Endothelial cell of umbilical vein (primary cell): Measurements from ENCODE around the gene USP28. TPM values are rescaled to one million over a fixed set of nuclear protein-coding genes. Genes with fewer than 3 reads are reported as not detected.

ENCODE experiments used
- BruUV-seq: library from RNA; stranded (reverse); fragments of 400-500 nt; replicated peaks from 2 replicates; lab custom pipeline; 2021; lab: Mats Ljungman, UMichigan
- CTCF ChIA-PET: fragments of 300-600, 350-600 bp; sonication (Branson Sonifier 250); formaldehyde crosslinking; loops from one replicate; lab custom pipeline; 2021; ENCODE audit warnings: antibody characterized with exemption, inconsistent platforms; lab: Charles Lee
- POLR2A ChIA-PET: fragments of 300-600, 350-600 bp; sonication (Branson Sonifier 250); formaldehyde crosslinking; loops from one replicate; lab custom pipeline; 2021; ENCODE audit warnings: antibody characterized with exemption, inconsistent platforms; lab: Charles Lee
- DNase-seq: peaks from one replicate; pipeline ENCODE4 v3.0.0-alpha.2; 2011; ENCODE audit warnings: low read depth, low spot score
- FAIRE-seq: peaks from 2 replicates; lab custom pipeline; 2011; peaks lifted over from hg19 to GRCh38; lab: Jason Lieb, UNC
- H2AFZ ChIP-seq: 2 replicates; pipeline ENCODE4 v1.6.0; 2012; ENCODE audit warnings: low read depth, low read length, control low read depth, inconsistent platforms
- H3K27ac ChIP-seq: 2 replicates; pipeline ENCODE4 v1.5.1; 2011; ENCODE audit warnings: low read depth, mild to moderate bottlenecking, control low read depth, low read length, moderate library complexity; ENCODE audit not compliant: insufficient read depth
- H3K27me3 ChIP-seq, 2 experiments: 2 replicates each; pipeline versions ENCODE4 v1.6.0 to v1.6.1; 2011; ENCODE audit warnings: low read length in 2 of 2, mixed read lengths in 1 of 2; ENCODE audit not compliant: control insufficient read depth in 2 of 2, insufficient read depth in 2 of 2
- H3K36me3 ChIP-seq, 2 experiments: 2 replicates in 1 of 2; 3 replicates in 1 of 2; pipeline ENCODE4 v1.5.1; 2011; ENCODE audit warnings: low read length in 2 of 2, mild to moderate bottlenecking in 1 of 2, moderate library complexity in 1 of 2; ENCODE audit not compliant: control insufficient read depth in 2 of 2, insufficient read depth in 2 of 2; ENCODE audit errors: extremely low read depth in 1 of 2
- H3K4me1 ChIP-seq: 3 replicates; pipeline ENCODE4 v1.5.1; 2011; ENCODE audit warnings: mild to moderate bottlenecking, low read length; ENCODE audit not compliant: control insufficient read depth, insufficient read depth; ENCODE audit errors: extremely low read depth
- H3K4me2 ChIP-seq: 2 replicates; pipeline ENCODE4 v1.6.1; 2011; ENCODE audit warnings: low read length, control low read depth, mixed read lengths; ENCODE audit not compliant: insufficient read depth
- H3K4me3 ChIP-seq, 3 experiments: fragments of 200-600 bp in 1 of 3; sonication (generic), shearing (Covaris generic) in 1 of 3; replicated peaks in 1 of 3; 2 replicates each; pipeline ENCODE4 v1.5.1; 2011 to 2016; ENCODE audit warnings: control low read depth in 3 of 3, low read length in 3 of 3, mild to moderate bottlenecking in 2 of 3, inconsistent platforms in 1 of 3, low read depth in 1 of 3, moderate library complexity in 1 of 3; ENCODE audit not compliant: insufficient read depth in 1 of 3
- H3K79me2 ChIP-seq: 2 replicates; pipeline ENCODE4 v1.6.0; 2012; ENCODE audit warnings: low read length, inconsistent platforms; ENCODE audit not compliant: control insufficient read depth, insufficient read depth
- H3K9ac ChIP-seq: replicated peaks from 2 replicates; pipeline ENCODE3; 2011; ENCODE audit warnings: low read length, control low read depth; ENCODE audit not compliant: insufficient read depth; ENCODE audit errors: extremely low read depth
- H3K9me1 ChIP-seq: replicated peaks from 3 replicates; pipeline ENCODE4 v1.6.0; 2011; ENCODE audit warnings: mild to moderate bottlenecking, low read length; ENCODE audit not compliant: control insufficient read depth, insufficient read depth; ENCODE audit errors: extremely low read depth
- H3K9me3 ChIP-seq: replicated peaks from 2 replicates; pipeline ENCODE4 v1.5.1; 2012; ENCODE audit warnings: low read length, inconsistent platforms; ENCODE audit not compliant: control insufficient read depth, insufficient read depth
- H4K20me1 ChIP-seq: replicated peaks from 2 replicates; pipeline ENCODE3; 2011; ENCODE audit warnings: mild to moderate bottlenecking, low read length; ENCODE audit not compliant: control insufficient read depth, insufficient read depth; ENCODE audit errors: extremely low read depth
- CTCF ChIP-seq, 2 donors: IDR thresholded peaks; 1 replicate in 1 of 2; 2 replicates in 1 of 2; pipeline ENCODE4 v1.5.1; 2011; ENCODE audit warnings: low read length in 2 of 2, mild to moderate bottlenecking in 2 of 2, moderate library complexity in 2 of 2, control low read depth in 1 of 2, inconsistent platforms in 1 of 2, low read depth in 1 of 2; ENCODE audit not compliant: insufficient read depth in 1 of 2; ENCODE audit errors: extremely low read depth in 1 of 2
- EZH2 ChIP-seq: IDR thresholded peaks from 2 replicates; pipeline ENCODE4 v1.6.1; 2012; ENCODE audit warnings: borderline replicate concordance, low read depth, mild to moderate bottlenecking, moderate library complexity, low read length, inconsistent platforms; ENCODE audit not compliant: severe bottlenecking
- FOS ChIP-seq: IDR thresholded peaks from 2 replicates; pipeline ENCODE4 v1.6.1; 2011; ENCODE audit warnings: mild to moderate bottlenecking, low read length, moderate library complexity, borderline replicate concordance; ENCODE audit not compliant: insufficient read depth
- GATA2 ChIP-seq: IDR thresholded peaks from 2 replicates; pipeline ENCODE4 v1.7.0; 2011; ENCODE audit warnings: low read depth, mild to moderate bottlenecking, moderate library complexity, mixed read lengths, low read length; ENCODE audit not compliant: insufficient read length, insufficient read depth
- JUN ChIP-seq: IDR thresholded peaks from 2 replicates; pipeline ENCODE4 v1.6.1; 2011; ENCODE audit warnings: borderline replicate concordance, low read depth; ENCODE audit not compliant: insufficient read length, insufficient read depth
- dilution Hi-C: fragments of 300-500 bp; cut with MboI; formaldehyde crosslinking; loops from one replicate; pipeline ENCODE4 v1.15.0; 2019; ENCODE audit warnings: low sequenced_read_pairs; ENCODE audit not compliant: extremely low pct_ligation_motif_present
- intact Hi-C: fragments of 100-400 bp; cut with micrococcal nuclease; formaldehyde crosslinking; loops from one replicate; pipeline ENCODE4 v1.10.0; 2022
- polyA plus RNA-seq, 4 experiments: library from polyadenylated mRNA; depleted of rRNA in 3 of 4; stranded (reverse) in 3 of 4; unstranded in 1 of 4; fragments of >200 nt; gene quantifications; 2 replicates each; pipeline versions ENCODE4 v1.2.1 to v1.2.3, GENCODE V29; 2011 to 2012; ENCODE audit warnings: missing spikeins in 1 of 4
- total RNA-seq: library from RNA; stranded (reverse); gene quantifications from 2 replicates; pipeline ENCODE4 v1.2.3, GENCODE V29; 2021

Gene USP28
- total and polyA plus RNA-seq, 2 donors (not counting 3 experiments of a cell fraction or from before 2014, with no cell fraction given), result 19.2 to 29.6 TPM

GRCh38 chr11:113808931-113809330, 66.4 kb downstream of the USP28 start:
- Histone ChIP-seq H2AFZ (no peak overlapping the region), H3K9me1 (no peaks in the 10 kb centered on the region), H3K4me2 (no peak overlapping the region), H4K20me1 (no peaks in the 10 kb centered on the region), H3K4me3 (no peak overlapping the region), H3K4me1 (no peaks in the 10 kb centered on the region), H3K79me2 (no peaks in the 10 kb centered on the region), H3K9me3 (no peaks in the 10 kb centered on the region), H3K27ac (no peak overlapping the region), H3K9ac (no peak overlapping the region), H3K36me3 (peaks cover 3 to 5% of the 10 kb centered on the region in 2 experiments), H3K27me3 (no peaks in the 10 kb centered on the region)
- intact Hi-C loops, result no loop called here
- FAIRE-seq (no peak), DNase-seq (no peak)
- BruUV-seq, result no TSS peak
- CTCF ChIA-PET, result no interaction called here
- dilution Hi-C loops, result no loop called here
- POLR2A ChIA-PET, result no interaction called here
- TF ChIP-seq JUN (no peak), FOS (no peak), GATA2 (no peak), EZH2 (no peak)

- dilution Hi-C loops, result no loop called here
- POLR2A ChIA-PET, result no interaction called here
These were observed 69.0 kb downstream of the USP28 start for GRCh38 chr11:113806406-113806805.

More at GRCh38 chr11:113806406-113806805, 69.0 kb downstream of the USP28 start:
- TF ChIP-seq FOS (no peak), CTCF (IDR thresholded peaks at IDR 0.05; ENCODE audit: extremely low read depth in 1 of 2, insufficient read depth in 1 of 2, low read depth in 1 of 2, low read length in 2 of 2) (peak; percentile 35 to 65)
- no peaks in the 10 kb centered on the region for H3K9me1 ChIP-seq
- no peaks in the 10 kb centered on the region for H4K20me1 ChIP-seq
- H3K27me3 ChIP-seq, result no peaks in the 10 kb centered on the region
- no peak overlapping the region for H3K27ac ChIP-seq
- H3K79me2 ChIP-seq, result no peaks in the 10 kb centered on the region
- peaks cover 7 to 8% of the 10 kb centered on the region in 2 experiments for H3K36me3 ChIP-seq
- no peak overlapping the region for H2AFZ ChIP-seq
- H3K4me1 ChIP-seq, result no peaks in the 10 kb centered on the region
- FAIRE-seq (peak; percentile 4), DNase-seq (peak; percentile 30)
- intact Hi-C loops, result loop anchor here (1.0 to 2.0 kb wide), 3 partner anchors 68 to 456 kb away; partner anchors contain the start of gene USP28
- CTCF ChIA-PET, result interaction anchor here (0.5 to 4.4 kb wide), 19 partner anchors 9 to 471 kb away, joined by 3 to 80 read pairs (median 4); partner anchors contain the start of genes USP28 and ZW10
- no peak overlapping the region for H3K4me2 ChIP-seq
- BruUV-seq, result no TSS peak
- no peaks in the 10 kb centered on the region for H3K9me3 ChIP-seq
- no peak overlapping the region for H3K9ac ChIP-seq
- no peak overlapping the region for H3K4me3 ChIP-seq
